Liver (tissue), 9 donors: Measurements from ENCODE around the gene ZNF48. TPM values are rescaled to one million over a fixed set of nuclear protein-coding genes. Genes with fewer than 3 reads are reported as not detected.

Experiments
- DNase-seq: peaks from one replicate; pipeline ENCODE4 v3.0.0-alpha.2; 2017; ENCODE audit warnings: low spot score
- H3K27ac ChIP-seq, 2 donors: one replicate each; pipeline ENCODE4 v1.7.0; 2013; ENCODE audit warnings: inconsistent platforms in 2 of 2, low read length in 2 of 2, control low read depth in 1 of 2, low read depth in 1 of 2, mild to moderate bottlenecking in 1 of 2
- H3K27me3 ChIP-seq, 4 donors: one replicate each; pipeline versions ENCODE4 v1.6.1 to v1.7.0; 2013; ENCODE audit warnings: low read length in 3 of 4, inconsistent platforms in 1 of 4, mild to moderate bottlenecking in 1 of 4, moderate library complexity in 1 of 4; ENCODE audit not compliant: control insufficient read depth in 4 of 4, insufficient read depth in 4 of 4
- H3K36me3 ChIP-seq, 4 donors: one replicate each; pipeline versions ENCODE4 v1.6.1 to v1.7.0; 2013; ENCODE audit warnings: low read length in 3 of 4, mild to moderate bottlenecking in 3 of 4, low read depth in 1 of 4, moderate library complexity in 1 of 4; ENCODE audit not compliant: control insufficient read depth in 4 of 4, insufficient read depth in 3 of 4
- H3K4me1 ChIP-seq, 4 donors: one replicate each; pipeline versions ENCODE4 v1.6.1 to v1.7.0; 2013; ENCODE audit warnings: low read length in 3 of 4, mild to moderate bottlenecking in 3 of 4, moderate library complexity in 1 of 4; ENCODE audit not compliant: control insufficient read depth in 4 of 4, insufficient read depth in 4 of 4
- H3K4me3 ChIP-seq, 3 donors: one replicate each; pipeline versions ENCODE4 v1.6.1 to v1.7.0; 2013; ENCODE audit warnings: low read length in 3 of 3, control low read depth in 1 of 3, low read depth in 1 of 3, mild to moderate bottlenecking in 1 of 3
- H3K9ac ChIP-seq, 2 donors: one replicate each; pipeline ENCODE4 v1.7.0; 2013; ENCODE audit warnings: low read length in 2 of 2, mild to moderate bottlenecking in 2 of 2, moderate library complexity in 2 of 2, control low read depth in 1 of 2, low read depth in 1 of 2
- H3K9me3 ChIP-seq, 4 donors: one replicate each; pipeline versions ENCODE4 v1.6.1 to v1.7.0; 2013; ENCODE audit warnings: low read length in 3 of 4; ENCODE audit not compliant: control insufficient read depth in 4 of 4
- FOXA1 ChIP-seq: IDR thresholded peaks from 2 replicates; pipeline ENCODE4 v1.6.1; 2016; ENCODE audit warnings: antibody characterized with exemption
- FOXA2 ChIP-seq: IDR thresholded peaks from 2 replicates; pipeline ENCODE4 v1.6.1; 2016; ENCODE audit warnings: antibody characterized with exemption
- GABPA ChIP-seq, 2 donors: IDR thresholded peaks in 1 of 2; conservative IDR thresholded peaks in 1 of 2; 2 replicates each; pipeline ENCODE4 v1.6.1; 2016; ENCODE audit warnings: antibody characterized with exemption in 2 of 2, mild to moderate bottlenecking in 1 of 2, moderate library complexity in 1 of 2
- HNF4A ChIP-seq, 2 donors: conservative IDR thresholded peaks; 2 replicates each; pipeline ENCODE4 v1.6.1; 2016; ENCODE audit warnings: antibody characterized with exemption in 2 of 2, mild to moderate bottlenecking in 2 of 2
- JUND ChIP-seq, 2 donors: IDR thresholded peaks; 2 replicates each; pipeline ENCODE4 v1.6.1; 2016; ENCODE audit warnings: antibody characterized with exemption in 2 of 2
- NR2F2 ChIP-seq: IDR thresholded peaks from 2 replicates; pipeline ENCODE4 v1.6.1; 2016; ENCODE audit warnings: antibody characterized with exemption
- RAD21 ChIP-seq, 2 donors: IDR thresholded peaks; 2 replicates each; pipeline ENCODE4 v1.6.1; 2016; ENCODE audit warnings: antibody characterized with exemption in 2 of 2, mild to moderate bottlenecking in 2 of 2
- RXRA ChIP-seq, 2 donors: IDR thresholded peaks; 2 replicates each; pipeline ENCODE4 v1.6.1; 2017 to 2018; ENCODE audit warnings: antibody characterized with exemption in 2 of 2, mild to moderate bottlenecking in 1 of 2
- SP1 ChIP-seq: IDR thresholded peaks from 2 replicates; pipeline ENCODE4 v1.6.1; 2018; ENCODE audit warnings: antibody characterized with exemption, mild to moderate bottlenecking
- YY1 ChIP-seq: IDR thresholded peaks from 2 replicates; pipeline ENCODE4 v1.6.1; 2016; ENCODE audit warnings: antibody characterized with exemption, mild to moderate bottlenecking
- WGBS: extraction: QIAGEN DNeasy Blood & Tissue Kit; methylation state at CpG from one replicate; pipeline ENCODE4 v1.1.7; 2013; 5-methylcytosine and 5-hydroxymethylcytosine counted together
- polyA plus RNA-seq, 2 donors: library from polyadenylated mRNA; stranded (reverse) in 1 of 2; unstranded in 1 of 2; fragments of 200-250 nt in 1 of 2; fragments of >200 nt in 1 of 2; fragmentation: Nextera tagmentation in 1 of 2; extraction: Ambion mirVana in 1 of 2; gene quantifications; one replicate each; pipeline versions ENCODE4 v1.2.1 to v1.2.3, GENCODE V29; 2013 to 2015
- total RNA-seq, 2 donors: library from RNA; depleted of rRNA; stranded (reverse); fragments of >200 nt; gene quantifications; one replicate each; pipeline ENCODE4 v1.2.3, GENCODE V29; 2014
- TF ChIP-seq, protein P1 (sequence below): IDR thresholded peaks from 2 replicates; pipeline ENCODE4 v1.6.1; 2016; ENCODE audit warnings: antibody characterized with exemption
- TF ChIP-seq, protein P2 (sequence below): IDR thresholded peaks from 2 replicates; pipeline ENCODE4 v1.6.1; 2016; ENCODE audit warnings: antibody characterized with exemption, mild to moderate bottlenecking
- TF ChIP-seq, protein P3 (sequence below): fragments of 150-350 bp; IDR thresholded peaks from 2 replicates; pipeline ENCODE4 v1.5.1; 2017; ENCODE audit warnings: improper control_type of control experiment, low read depth, low read length; ENCODE audit not compliant: missing input control
- TF ChIP-seq, protein P4 (sequence below): IDR thresholded peaks from 2 replicates; pipeline ENCODE4 v1.6.1; 2016; ENCODE audit warnings: antibody characterized with exemption
- TF ChIP-seq, protein P5 (sequence below): IDR thresholded peaks from 2 replicates; pipeline ENCODE4 v1.6.1; 2016; ENCODE audit warnings: antibody characterized with exemption
- donor health status: healthy.
- donor health status: healthy.
- donor health status: healthy.
- donor health status: healthy.
- donor health status: healthy.

Gene ZNF48
- total and polyA plus RNA-seq, 4 donors, result 2.3 to 4.7 (median 3.1) TPM

DNA sequence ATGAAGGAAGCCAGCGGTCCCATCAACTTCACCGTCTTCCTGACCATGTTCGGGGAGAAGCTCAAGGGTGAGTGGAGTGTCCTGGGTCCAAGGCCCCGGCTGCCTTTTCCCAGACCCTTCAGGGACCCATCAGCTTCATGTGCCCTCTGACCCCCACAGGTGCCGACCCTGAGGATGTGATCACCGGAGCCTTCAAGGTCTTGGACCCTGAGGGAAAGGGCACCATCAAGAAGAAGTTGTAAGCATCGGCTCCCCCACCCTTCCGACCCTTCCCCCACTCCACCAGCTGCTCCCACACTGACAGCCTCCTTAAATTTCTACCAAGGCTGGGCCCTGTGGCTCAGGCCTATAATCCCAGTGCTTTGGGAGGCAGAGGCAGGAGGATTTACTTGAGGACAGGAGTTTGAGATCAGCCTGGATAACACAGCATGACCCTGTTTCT, 18.7 kb upstream of the ZNF48 start:
- H3K4me1 ChIP-seq, result peaks cover 5 to 15% (median 9%) of the 10 kb centered on the region in 4 donors
- no peak overlapping the region for H3K27ac ChIP-seq
- H3K27me3 ChIP-seq, result no peaks in the 10 kb centered on the region
- no peaks in the 10 kb centered on the region for H3K36me3 ChIP-seq
- no peak overlapping the region for H3K4me3 ChIP-seq
- TF ChIP-seq JUND (IDR thresholded peaks at IDR 0.05), result no peak
- TF ChIP-seq RAD21 (IDR thresholded peaks at IDR 0.05), result no peak
- TF ChIP-seq, protein P1, sequence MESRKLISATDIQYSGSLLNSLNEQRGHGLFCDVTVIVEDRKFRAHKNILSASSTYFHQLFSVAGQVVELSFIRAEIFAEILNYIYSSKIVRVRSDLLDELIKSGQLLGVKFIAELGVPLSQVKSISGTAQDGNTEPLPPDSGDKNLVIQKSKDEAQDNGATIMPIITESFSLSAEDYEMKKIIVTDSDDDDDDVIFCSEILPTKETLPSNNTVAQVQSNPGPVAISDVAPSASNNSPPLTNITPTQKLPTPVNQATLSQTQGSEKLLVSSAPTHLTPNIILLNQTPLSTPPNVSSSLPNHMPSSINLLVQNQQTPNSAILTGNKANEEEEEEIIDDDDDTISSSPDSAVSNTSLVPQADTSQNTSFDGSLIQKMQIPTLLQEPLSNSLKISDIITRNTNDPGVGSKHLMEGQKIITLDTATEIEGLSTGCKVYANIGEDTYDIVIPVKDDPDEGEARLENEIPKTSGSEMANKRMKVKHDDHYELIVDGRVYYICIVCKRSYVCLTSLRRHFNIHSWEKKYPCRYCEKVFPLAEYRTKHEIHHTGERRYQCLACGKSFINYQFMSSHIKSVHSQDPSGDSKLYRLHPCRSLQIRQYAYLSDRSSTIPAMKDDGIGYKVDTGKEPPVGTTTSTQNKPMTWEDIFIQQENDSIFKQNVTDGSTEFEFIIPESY, result no peak
- DNase-seq, result no peak
- no peaks in the 10 kb centered on the region for H3K9me3 ChIP-seq
- WGBS, result 96% methylated on average over 8 of the region's 8 CpGs
- H3K9ac ChIP-seq, result no peak overlapping the region

DNA sequence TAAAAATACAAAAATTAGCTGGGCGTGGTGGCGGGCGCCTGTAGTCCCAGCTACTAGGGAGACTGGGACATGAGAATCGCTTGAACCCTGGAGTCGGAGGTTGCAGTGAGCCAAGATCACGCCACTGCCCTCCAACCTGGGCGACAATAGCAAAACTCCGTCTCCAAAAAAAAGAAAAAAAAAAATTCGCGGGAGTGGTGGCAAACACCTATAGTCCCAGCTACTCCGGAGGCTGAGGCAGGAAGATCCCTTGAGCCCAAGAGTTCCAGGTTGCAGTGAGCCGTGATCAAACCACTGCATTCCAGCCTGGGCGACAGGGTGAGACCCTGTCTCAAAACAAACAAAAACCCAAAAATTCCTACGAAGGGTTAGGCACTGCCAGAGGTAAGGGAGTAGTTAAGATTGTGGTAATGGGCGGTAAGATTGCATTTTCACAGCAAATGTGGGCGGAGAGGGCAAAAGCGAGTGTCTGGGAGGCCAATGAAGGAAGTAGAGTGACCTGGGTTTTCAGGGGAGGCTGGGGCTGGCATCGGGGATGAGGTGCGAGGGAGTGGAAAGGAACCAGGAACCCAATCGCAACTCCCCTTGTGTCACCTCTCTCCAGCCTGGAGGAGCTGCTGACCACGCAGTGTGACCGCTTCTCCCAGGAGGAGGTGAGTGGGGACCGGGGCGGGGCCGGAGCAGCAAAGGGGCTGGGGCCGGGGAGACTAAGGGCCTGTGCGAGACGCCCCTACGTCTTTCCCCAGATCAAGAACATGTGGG, 18.0 kb upstream of the ZNF48 start:
- Histone ChIP-seq H3K27ac (peak overlapping the region; percentile 97 to 99), H3K9me3 (no peaks in the 10 kb centered on the region), H3K4me1 (peaks cover 5 to 15% (median 9%) of the 10 kb centered on the region in 4 donors), H3K9ac (peak overlapping the region; percentile 21 to 65), H3K27me3 (no peaks in the 10 kb centered on the region), H3K36me3 (no peaks in the 10 kb centered on the region), H3K4me3 (peak overlapping the region in 2 of 3 donors; percentile 51 to 57)
- WGBS, result 57% methylated on average over 29 of the region's 29 CpGs
- no peak for DNase-seq
- TF ChIP-seq HNF4A (conservative IDR thresholded peaks at IDR 0.05), result no peak
- no peak for TF ChIP-seq RAD21 (IDR thresholded peaks at IDR 0.05)
- TF ChIP-seq, protein P2, sequence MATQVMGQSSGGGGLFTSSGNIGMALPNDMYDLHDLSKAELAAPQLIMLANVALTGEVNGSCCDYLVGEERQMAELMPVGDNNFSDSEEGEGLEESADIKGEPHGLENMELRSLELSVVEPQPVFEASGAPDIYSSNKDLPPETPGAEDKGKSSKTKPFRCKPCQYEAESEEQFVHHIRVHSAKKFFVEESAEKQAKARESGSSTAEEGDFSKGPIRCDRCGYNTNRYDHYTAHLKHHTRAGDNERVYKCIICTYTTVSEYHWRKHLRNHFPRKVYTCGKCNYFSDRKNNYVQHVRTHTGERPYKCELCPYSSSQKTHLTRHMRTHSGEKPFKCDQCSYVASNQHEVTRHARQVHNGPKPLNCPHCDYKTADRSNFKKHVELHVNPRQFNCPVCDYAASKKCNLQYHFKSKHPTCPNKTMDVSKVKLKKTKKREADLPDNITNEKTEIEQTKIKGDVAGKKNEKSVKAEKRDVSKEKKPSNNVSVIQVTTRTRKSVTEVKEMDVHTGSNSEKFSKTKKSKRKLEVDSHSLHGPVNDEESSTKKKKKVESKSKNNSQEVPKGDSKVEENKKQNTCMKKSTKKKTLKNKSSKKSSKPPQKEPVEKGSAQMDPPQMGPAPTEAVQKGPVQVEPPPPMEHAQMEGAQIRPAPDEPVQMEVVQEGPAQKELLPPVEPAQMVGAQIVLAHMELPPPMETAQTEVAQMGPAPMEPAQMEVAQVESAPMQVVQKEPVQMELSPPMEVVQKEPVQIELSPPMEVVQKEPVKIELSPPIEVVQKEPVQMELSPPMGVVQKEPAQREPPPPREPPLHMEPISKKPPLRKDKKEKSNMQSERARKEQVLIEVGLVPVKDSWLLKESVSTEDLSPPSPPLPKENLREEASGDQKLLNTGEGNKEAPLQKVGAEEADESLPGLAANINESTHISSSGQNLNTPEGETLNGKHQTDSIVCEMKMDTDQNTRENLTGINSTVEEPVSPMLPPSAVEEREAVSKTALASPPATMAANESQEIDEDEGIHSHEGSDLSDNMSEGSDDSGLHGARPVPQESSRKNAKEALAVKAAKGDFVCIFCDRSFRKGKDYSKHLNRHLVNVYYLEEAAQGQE, result no peak
- TF ChIP-seq JUND (IDR thresholded peaks at IDR 0.05), result no peak
- no peak for TF ChIP-seq RXRA (IDR thresholded peaks at IDR 0.05)
- TF ChIP-seq, protein P1, result no peak
- no peak for TF ChIP-seq GABPA (IDR thresholded peaks at IDR 0.05 in 1 of 2, conservative IDR thresholded peaks at IDR 0.05 in 1 of 2)
- TF ChIP-seq YY1, result no peak
- no peak for TF ChIP-seq FOXA2
- TF ChIP-seq, protein P3, sequence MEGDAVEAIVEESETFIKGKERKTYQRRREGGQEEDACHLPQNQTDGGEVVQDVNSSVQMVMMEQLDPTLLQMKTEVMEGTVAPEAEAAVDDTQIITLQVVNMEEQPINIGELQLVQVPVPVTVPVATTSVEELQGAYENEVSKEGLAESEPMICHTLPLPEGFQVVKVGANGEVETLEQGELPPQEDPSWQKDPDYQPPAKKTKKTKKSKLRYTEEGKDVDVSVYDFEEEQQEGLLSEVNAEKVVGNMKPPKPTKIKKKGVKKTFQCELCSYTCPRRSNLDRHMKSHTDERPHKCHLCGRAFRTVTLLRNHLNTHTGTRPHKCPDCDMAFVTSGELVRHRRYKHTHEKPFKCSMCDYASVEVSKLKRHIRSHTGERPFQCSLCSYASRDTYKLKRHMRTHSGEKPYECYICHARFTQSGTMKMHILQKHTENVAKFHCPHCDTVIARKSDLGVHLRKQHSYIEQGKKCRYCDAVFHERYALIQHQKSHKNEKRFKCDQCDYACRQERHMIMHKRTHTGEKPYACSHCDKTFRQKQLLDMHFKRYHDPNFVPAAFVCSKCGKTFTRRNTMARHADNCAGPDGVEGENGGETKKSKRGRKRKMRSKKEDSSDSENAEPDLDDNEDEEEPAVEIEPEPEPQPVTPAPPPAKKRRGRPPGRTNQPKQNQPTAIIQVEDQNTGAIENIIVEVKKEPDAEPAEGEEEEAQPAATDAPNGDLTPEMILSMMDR, result no peak
- TF ChIP-seq NR2F2, result no peak
- TF ChIP-seq FOXA1, result no peak
- TF ChIP-seq, protein P4, sequence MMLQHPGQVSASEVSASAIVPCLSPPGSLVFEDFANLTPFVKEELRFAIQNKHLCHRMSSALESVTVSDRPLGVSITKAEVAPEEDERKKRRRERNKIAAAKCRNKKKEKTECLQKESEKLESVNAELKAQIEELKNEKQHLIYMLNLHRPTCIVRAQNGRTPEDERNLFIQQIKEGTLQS, result no peak
- no peak for TF ChIP-seq SP1
- TF ChIP-seq, protein P5, sequence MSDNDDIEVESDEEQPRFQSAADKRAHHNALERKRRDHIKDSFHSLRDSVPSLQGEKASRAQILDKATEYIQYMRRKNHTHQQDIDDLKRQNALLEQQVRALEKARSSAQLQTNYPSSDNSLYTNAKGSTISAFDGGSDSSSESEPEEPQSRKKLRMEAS, result no peak
